Measurements from ENCODE around the gene SMCO4.
A peak's percentile ranks its signal among the peaks of the same experiment; 100 is the strongest.
"Not testable (repeated sequence)": the region's sequence is repeated elsewhere in the genome, so short reads cannot be mapped to it uniquely, and the experiment has no call there.

SMCO4 gene

DNA sequence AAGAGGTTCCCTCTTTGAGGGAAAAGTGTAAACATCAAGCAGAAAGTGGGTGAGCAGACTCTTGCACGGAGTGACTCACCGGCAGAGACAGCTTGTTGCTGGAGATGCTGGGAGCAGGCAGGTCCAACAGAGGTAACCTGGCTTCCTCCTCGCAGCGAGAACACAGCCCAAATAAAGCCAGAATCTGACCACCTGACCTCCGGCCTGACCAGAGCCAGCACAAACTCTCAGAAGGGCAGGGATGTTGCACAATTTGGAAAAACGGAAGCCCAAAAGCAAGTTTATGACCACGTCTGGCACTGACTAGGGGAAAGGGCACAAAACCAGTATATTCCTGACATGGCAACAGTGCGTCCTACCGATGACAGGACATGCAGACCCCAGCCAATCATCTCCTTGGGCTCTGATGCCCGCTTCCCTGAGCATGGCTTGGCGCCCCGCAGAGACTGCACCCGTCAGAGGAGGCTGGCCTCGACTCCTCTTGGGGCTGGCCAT, 5.4 kb downstream of the SMCO4 start:
- H3K4me1 ChIP-seq (ENCODE audit: control insufficient read depth in 1 of 2, insufficient read depth in 2 of 2, low read length in 2 of 2): peaks cover 11 to 13% of the 10 kb centered on the region in 2 donors

DNA sequence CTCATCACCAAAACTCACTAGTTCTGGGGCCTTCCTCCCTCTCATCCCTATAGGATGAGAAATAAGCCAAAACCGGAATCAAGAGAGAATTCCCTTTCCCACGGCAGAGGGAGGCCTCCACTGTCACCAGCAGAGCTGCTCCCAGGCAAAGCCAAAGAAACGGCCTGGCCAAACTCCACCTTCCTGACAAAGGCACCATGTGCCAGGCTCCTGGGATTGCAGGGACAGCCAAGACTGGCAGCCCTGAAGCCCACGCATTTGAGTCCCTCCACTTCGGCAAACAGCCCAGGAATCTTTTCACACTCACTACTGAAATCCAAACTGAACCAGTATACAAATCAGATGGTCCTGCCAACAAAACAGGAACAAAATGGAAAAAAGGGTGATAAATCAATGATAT, 6.1 kb downstream of the SMCO4 start:
- no peak overlapping the region for H3K4me3 ChIP-seq (ENCODE audit: low read depth in 1 of 2, low read length in 2 of 2)
- no peaks in the 10 kb centered on the region for H3K36me3 ChIP-seq (ENCODE audit: control insufficient read depth in 1 of 2, insufficient read depth in 2 of 2, low read length in 2 of 2)
- no peaks in the 10 kb centered on the region for H3K9me3 ChIP-seq (ENCODE audit: control insufficient read depth in 1 of 2, low read length in 2 of 2)
- no peak overlapping the region for H3K27ac ChIP-seq (ENCODE audit: low read length)
- peaks cover 11 to 12% of the 10 kb centered on the region in 2 donors for H3K4me1 ChIP-seq (ENCODE audit: control insufficient read depth in 1 of 2, insufficient read depth in 2 of 2, low read length in 2 of 2)
- no peaks in the 10 kb centered on the region for H3K27me3 ChIP-seq (ENCODE audit: low read depth, low read length)

More for the DNA sequence above, 5.4 kb downstream of the SMCO4 start:
- no peaks in the 10 kb centered on the region for H3K27me3 ChIP-seq (ENCODE audit: low read depth, low read length)
- no peaks in the 10 kb centered on the region for H3K36me3 ChIP-seq (ENCODE audit: control insufficient read depth in 1 of 2, insufficient read depth in 2 of 2, low read length in 2 of 2)
- H3K9me3 ChIP-seq (ENCODE audit: control insufficient read depth in 1 of 2, low read length in 2 of 2): no peaks in the 10 kb centered on the region
- H3K4me3 ChIP-seq (ENCODE audit: low read depth in 1 of 2, low read length in 2 of 2): peak overlapping the region in 1 of 2 donors; percentile 28
- H3K27ac ChIP-seq (ENCODE audit: low read length): no peak overlapping the region

GRCh38 chr11:93536101-93536861, 6.9 kb downstream of the SMCO4 start:
- H3K4me3 ChIP-seq (ENCODE audit: low read depth in 1 of 2, low read length in 2 of 2): no peak overlapping the region
- no peaks in the 10 kb centered on the region for H3K9me3 ChIP-seq (ENCODE audit: control insufficient read depth in 1 of 2, low read length in 2 of 2)
- no peaks in the 10 kb centered on the region for H3K36me3 ChIP-seq (ENCODE audit: control insufficient read depth in 1 of 2, insufficient read depth in 2 of 2, low read length in 2 of 2)
- no peaks in the 10 kb centered on the region for H3K27me3 ChIP-seq (ENCODE audit: low read depth, low read length)
- no peak overlapping the region for H3K27ac ChIP-seq (ENCODE audit: low read length)
- H3K4me1 ChIP-seq (ENCODE audit: control insufficient read depth in 1 of 2, insufficient read depth in 2 of 2, low read length in 2 of 2): peaks cover 8% of the 10 kb centered on the region in 2 donors

DNA sequence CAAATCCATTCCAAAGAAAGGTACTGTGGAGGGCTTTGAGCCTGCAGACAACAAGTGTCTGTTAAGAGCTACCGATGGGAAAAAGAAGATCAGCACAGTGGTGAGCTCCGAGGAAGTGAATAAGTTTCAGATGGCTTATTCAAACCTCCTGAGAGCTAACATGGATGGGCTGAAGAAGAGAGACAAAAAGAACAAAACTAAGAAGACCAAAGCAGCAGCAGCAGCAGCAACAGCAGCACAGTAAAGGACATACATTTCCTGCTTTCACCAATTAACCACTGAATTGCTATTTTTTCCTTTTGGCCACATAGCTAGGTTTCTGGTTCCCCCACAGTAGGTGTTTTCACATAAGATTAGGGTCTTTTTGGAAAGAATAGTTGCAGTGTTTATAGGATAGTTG, 7.6 kb downstream of the SMCO4 start:
- H3K4me3 ChIP-seq (ENCODE audit: low read depth in 1 of 2, low read length in 2 of 2); H3K27ac ChIP-seq (ENCODE audit: low read length); H3K27me3 ChIP-seq (ENCODE audit: low read depth, low read length); H3K4me1 ChIP-seq (ENCODE audit: control insufficient read depth in 1 of 2, insufficient read depth in 2 of 2, low read length in 2 of 2); H3K9me3 ChIP-seq (ENCODE audit: control insufficient read depth in 1 of 2, low read length in 2 of 2); H3K36me3 ChIP-seq (ENCODE audit: control insufficient read depth in 1 of 2, insufficient read depth in 2 of 2, low read length in 2 of 2): not testable (repeated sequence)

DNA sequence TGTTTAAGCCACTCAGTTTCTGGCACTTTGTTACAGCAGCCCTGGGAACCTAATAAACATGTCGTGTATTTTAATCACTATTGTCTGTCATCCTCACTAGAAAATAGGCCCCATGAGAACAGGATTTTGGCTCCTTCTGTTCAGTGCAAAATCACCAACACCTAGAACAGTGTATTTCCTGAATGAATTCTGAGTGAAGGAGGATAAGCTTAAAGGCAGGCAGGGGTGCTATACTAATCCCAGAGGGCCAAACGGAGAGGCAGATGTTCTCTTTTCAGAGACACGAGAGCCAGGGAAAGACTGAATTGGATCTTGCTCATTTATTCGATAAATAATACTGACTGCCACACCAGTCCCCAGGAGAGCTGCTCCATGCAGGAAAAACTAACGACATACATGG, 10.4 kb downstream of the SMCO4 start:
- H3K27ac ChIP-seq (ENCODE audit: low read length): no peak overlapping the region
- H3K36me3 ChIP-seq (ENCODE audit: control insufficient read depth in 1 of 2, insufficient read depth in 2 of 2, low read length in 2 of 2): no peaks in the 10 kb centered on the region
- no peaks in the 10 kb centered on the region for H3K27me3 ChIP-seq (ENCODE audit: low read depth, low read length)
- H3K4me1 ChIP-seq (ENCODE audit: control insufficient read depth in 1 of 2, insufficient read depth in 2 of 2, low read length in 2 of 2): peaks cover 22 to 29% of the 10 kb centered on the region in 2 donors
- no peak overlapping the region for H3K4me3 ChIP-seq (ENCODE audit: low read depth in 1 of 2, low read length in 2 of 2)
- H3K9me3 ChIP-seq (ENCODE audit: control insufficient read depth in 1 of 2, low read length in 2 of 2): no peaks in the 10 kb centered on the region

DNA sequence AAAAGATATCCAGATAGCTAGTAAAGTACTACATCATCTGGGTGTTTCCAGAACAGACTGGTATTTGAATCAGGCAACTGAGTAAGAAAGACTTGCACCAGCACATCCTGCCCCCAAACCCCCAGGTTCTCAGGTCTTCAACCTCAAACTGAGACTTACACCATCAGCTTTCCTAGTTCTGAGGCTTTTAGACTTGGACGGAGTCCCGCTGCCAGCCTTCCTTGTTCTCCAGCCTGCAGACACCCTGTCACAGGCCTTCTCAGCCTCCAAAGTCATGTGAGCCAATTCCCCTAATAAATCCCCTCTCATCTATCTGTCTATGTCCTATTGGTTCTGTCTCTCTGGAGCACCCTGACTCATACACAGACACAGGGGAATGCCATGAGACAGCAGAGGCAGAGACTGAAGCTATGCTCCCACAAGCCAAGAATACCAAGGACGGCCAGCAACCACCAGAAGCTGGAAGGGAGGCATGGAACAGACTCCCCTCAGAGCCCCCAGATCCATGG, 10.9 kb downstream of the SMCO4 start:
- H3K27me3 ChIP-seq (ENCODE audit: low read depth, low read length): no peaks in the 10 kb centered on the region
- no peaks in the 10 kb centered on the region for H3K9me3 ChIP-seq (ENCODE audit: control insufficient read depth in 1 of 2, low read length in 2 of 2)
- no peak overlapping the region for H3K27ac ChIP-seq (ENCODE audit: low read length)
- H3K36me3 ChIP-seq (ENCODE audit: control insufficient read depth in 1 of 2, insufficient read depth in 2 of 2, low read length in 2 of 2): no peaks in the 10 kb centered on the region
- H3K4me3 ChIP-seq (ENCODE audit: low read depth in 1 of 2, low read length in 2 of 2): no peak overlapping the region
- H3K4me1 ChIP-seq (ENCODE audit: control insufficient read depth in 1 of 2, insufficient read depth in 2 of 2, low read length in 2 of 2): peaks cover 22 to 26% of the 10 kb centered on the region in 2 donors

DNA sequence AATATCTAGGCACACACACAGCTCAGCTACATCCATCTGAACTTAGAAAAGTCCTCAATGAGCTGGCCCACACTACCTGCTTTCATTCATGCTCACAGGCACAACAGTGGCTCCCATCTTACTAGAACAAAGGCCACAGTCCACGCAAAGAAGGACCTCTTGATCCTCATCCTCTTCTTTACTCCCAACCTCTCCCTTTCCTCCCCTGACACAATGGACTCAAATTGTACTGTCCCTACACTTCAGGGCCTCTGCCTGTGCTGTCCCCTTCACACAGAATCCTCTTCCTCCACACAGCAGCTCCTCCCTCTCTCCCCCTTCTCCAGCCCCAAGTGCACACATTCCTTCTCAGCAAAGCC, 12.7 kb downstream of the SMCO4 start:
- Histone ChIP-seq H3K4me1 (ENCODE audit: control insufficient read depth in 1 of 2, insufficient read depth in 2 of 2, low read length in 2 of 2) (peaks cover 22 to 23% of the 10 kb centered on the region in 2 donors), H3K36me3 (ENCODE audit: control insufficient read depth in 1 of 2, insufficient read depth in 2 of 2, low read length in 2 of 2) (no peaks in the 10 kb centered on the region), H3K4me3 (ENCODE audit: low read depth in 1 of 2, low read length in 2 of 2) (no peak overlapping the region), H3K27me3 (ENCODE audit: low read depth, low read length) (no peaks in the 10 kb centered on the region), H3K27ac (ENCODE audit: low read length) (peak overlapping the region; percentile 18), H3K9me3 (ENCODE audit: control insufficient read depth in 1 of 2, low read length in 2 of 2) (no peaks in the 10 kb centered on the region)

GRCh38 chr11:93529707-93530467, 13.3 kb downstream of the SMCO4 start:
- peak overlapping the region; percentile 18 for H3K27ac ChIP-seq (ENCODE audit: low read length)
- no peaks in the 10 kb centered on the region for H3K27me3 ChIP-seq (ENCODE audit: low read depth, low read length)
- H3K9me3 ChIP-seq (ENCODE audit: control insufficient read depth in 1 of 2, low read length in 2 of 2): no peaks in the 10 kb centered on the region
- peaks cover 22 to 25% of the 10 kb centered on the region in 2 donors for H3K4me1 ChIP-seq (ENCODE audit: control insufficient read depth in 1 of 2, insufficient read depth in 2 of 2, low read length in 2 of 2)
- no peaks in the 10 kb centered on the region for H3K36me3 ChIP-seq (ENCODE audit: control insufficient read depth in 1 of 2, insufficient read depth in 2 of 2, low read length in 2 of 2)
- H3K4me3 ChIP-seq (ENCODE audit: low read depth in 1 of 2, low read length in 2 of 2): no peak overlapping the region

DNA sequence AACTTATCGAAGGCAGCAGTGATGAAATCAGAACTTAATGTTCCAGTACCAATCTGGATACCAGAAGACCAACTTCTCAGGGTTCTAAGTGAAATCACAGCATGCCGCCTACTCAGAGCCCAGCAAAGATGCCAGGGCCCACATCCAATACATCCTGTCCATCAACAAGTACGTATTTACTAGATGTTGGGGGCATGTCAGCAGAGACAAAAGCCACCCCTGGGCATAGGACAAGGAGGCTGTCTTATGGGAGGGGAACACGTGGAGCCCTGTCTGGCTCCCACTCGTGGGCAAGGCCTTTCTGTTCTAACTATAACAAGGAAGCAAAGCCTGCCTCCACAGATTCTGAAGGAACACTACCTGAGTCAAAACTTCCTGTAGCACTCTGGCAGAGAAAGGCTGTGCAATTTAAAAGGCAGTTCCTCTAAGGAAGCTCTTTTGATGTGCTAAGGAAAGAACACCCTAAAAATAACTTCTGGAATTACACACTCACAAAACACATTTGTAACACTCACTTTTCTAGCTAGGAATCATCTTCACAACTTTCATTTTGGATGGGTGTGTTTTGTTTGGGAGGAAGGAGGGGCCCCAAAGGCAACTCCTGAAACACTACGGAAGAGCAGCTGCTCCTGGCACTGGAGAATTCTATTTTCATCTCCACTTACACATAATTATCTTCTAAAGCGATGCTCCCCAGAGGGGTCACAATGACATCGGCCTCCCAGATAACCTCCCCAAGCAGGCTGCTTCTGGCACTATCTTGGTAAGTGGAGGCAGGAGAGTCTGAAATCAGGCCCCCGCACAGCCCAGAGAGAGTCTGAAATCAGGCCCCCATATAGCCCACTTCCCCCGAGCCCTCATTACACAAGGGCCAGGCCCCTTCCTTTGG, 14.2 kb downstream of the SMCO4 start:
- Histone ChIP-seq H3K27ac (ENCODE audit: low read length) (peak overlapping the region; percentile 18), H3K4me1 (ENCODE audit: control insufficient read depth in 1 of 2, insufficient read depth in 2 of 2, low read length in 2 of 2) (peaks cover 25 to 26% of the 10 kb centered on the region in 2 donors), H3K27me3 (ENCODE audit: low read depth, low read length) (no peaks in the 10 kb centered on the region), H3K9me3 (ENCODE audit: control insufficient read depth in 1 of 2, low read length in 2 of 2) (no peaks in the 10 kb centered on the region), H3K36me3 (ENCODE audit: control insufficient read depth in 1 of 2, insufficient read depth in 2 of 2, low read length in 2 of 2) (no peaks in the 10 kb centered on the region), H3K4me3 (ENCODE audit: low read depth in 1 of 2, low read length in 2 of 2) (no peak overlapping the region)

GRCh38 chr11:93528252-93528651, 14.9 kb downstream of the SMCO4 start:
- peak overlapping the region; percentile 11 for H3K27ac ChIP-seq (ENCODE audit: low read length)
- H3K4me3 ChIP-seq (ENCODE audit: low read depth in 1 of 2, low read length in 2 of 2): no peak overlapping the region
- H3K9me3 ChIP-seq (ENCODE audit: control insufficient read depth in 1 of 2, low read length in 2 of 2): no peaks in the 10 kb centered on the region
- no peaks in the 10 kb centered on the region for H3K27me3 ChIP-seq (ENCODE audit: low read depth, low read length)
- H3K4me1 ChIP-seq (ENCODE audit: control insufficient read depth in 1 of 2, insufficient read depth in 2 of 2, low read length in 2 of 2): peaks cover 25 to 26% of the 10 kb centered on the region in 2 donors
- no peaks in the 10 kb centered on the region for H3K36me3 ChIP-seq (ENCODE audit: control insufficient read depth in 1 of 2, insufficient read depth in 2 of 2, low read length in 2 of 2)

Data from muscle layer of duodenum (tissue), 2 donors.